K562 (cell line): ENCODE data around the gene UNKL. TPM values are rescaled to one million over a fixed set of nuclear protein-coding genes. Genes with fewer than 3 reads are reported as not detected.

Source experiments
- ATAC-seq: fragments of 200-7000 bp; cut with Tn5 transposase; 3 replicates; pipeline ENCODE4 v1.9.1; 2020; ENCODE audit warnings: moderate library complexity
- BruUV-seq: library from RNA; stranded (reverse); fragments of 400-500 nt; replicated peaks from 2 replicates; lab custom pipeline; 2021; lab: Mats Ljungman, UMichigan
- CTCF ChIA-PET: fragments of 300-600 bp; formaldehyde crosslinking; extraction: SDS; loops from one replicate; lab custom pipeline; 2021; ENCODE audit warnings: low intra/inter-chr PET ratio; lab: Yijun Ruan, JAX
- POLR2A ChIA-PET: fragments of 300-600, 350-650 bp; sonication (Branson Sonifier 250); formaldehyde crosslinking; extraction: SDS; loops from one replicate; lab custom pipeline; 2021; ENCODE audit warnings: antibody characterized with exemption, inconsistent platforms; lab: Yijun Ruan, JAX
- DNase-seq, 4 experiments: peaks; one replicate each; pipeline versions ENCODE4 v3.0.0 to v3.0.0-alpha.2; 2011 to 2018; ENCODE audit warnings: low spot score in 3 of 4, mixed read lengths in 3 of 4; ENCODE audit errors: extremely low read depth in 1 of 4
- FAIRE-seq: peaks from 2 replicates; lab custom pipeline; 2011; peaks lifted over from hg19 to GRCh38; lab: Jason Lieb, UNC
- H2AFZ ChIP-seq: 2 replicates; pipeline ENCODE4 v1.6.0; 2011; ENCODE audit warnings: low read depth, low read length, control low read depth, inconsistent platforms
- H3K27ac ChIP-seq: fragments of 200-600 bp; 3 replicates; pipeline ENCODE4 v1.8.0; 2011; ENCODE audit warnings: low read depth, mild to moderate bottlenecking, control low read depth, inconsistent platforms, low read length, moderate library complexity, mixed read lengths; ENCODE audit errors: extremely low read depth
- H3K27me3 ChIP-seq, 2 experiments: fragments of 300-600 bp in 1 of 2; 2 replicates in 1 of 2; 3 replicates in 1 of 2; pipeline versions ENCODE4 v1.6.0 to v1.8.0; 2011; ENCODE audit warnings: inconsistent platforms in 2 of 2, low read length in 2 of 2, mild to moderate bottlenecking in 1 of 2, mixed read lengths in 1 of 2, moderate library complexity in 1 of 2; ENCODE audit not compliant: control insufficient read depth in 2 of 2, insufficient read depth in 2 of 2
- H3K36me3 ChIP-seq: fragments of 300-600 bp; 3 replicates; pipeline ENCODE4 v1.8.0; 2011; ENCODE audit warnings: mild to moderate bottlenecking, low read length, inconsistent platforms; ENCODE audit not compliant: control insufficient read depth, insufficient read depth
- H3K4me1 ChIP-seq, 2 experiments: fragments of 200-600 bp in 1 of 2; replicated peaks in 1 of 2; 2 replicates in 1 of 2; 3 replicates in 1 of 2; pipeline versions ENCODE4 v1.5.1 to v1.8.0; 2011; ENCODE audit warnings: inconsistent platforms in 2 of 2, low read length in 2 of 2, mild to moderate bottlenecking in 1 of 2, mixed read lengths in 1 of 2, moderate library complexity in 1 of 2; ENCODE audit not compliant: control insufficient read depth in 2 of 2, insufficient read depth in 2 of 2
- H3K4me2 ChIP-seq: 2 replicates; pipeline ENCODE4 v1.6.1; 2011; ENCODE audit warnings: low read length, control low read depth, inconsistent platforms, mixed read lengths; ENCODE audit not compliant: insufficient read depth
- H3K4me3 ChIP-seq: fragments of 200-600 bp; sonication (generic), shearing (Covaris generic); 2 replicates; pipeline ENCODE4 v1.5.1; 2016; ENCODE audit warnings: control low read depth, inconsistent platforms
- H3K79me2 ChIP-seq: fragments of 200-600 bp; 3 replicates; pipeline ENCODE4 v1.8.0; 2011; ENCODE audit warnings: low read length, inconsistent platforms; ENCODE audit not compliant: control insufficient read depth, insufficient read depth
- H3K9ac ChIP-seq, 2 experiments: 2 replicates each; pipeline versions ENCODE4 v1.6.0 to v1.6.1; 2011; ENCODE audit warnings: low read depth in 2 of 2, low read length in 2 of 2, control low read depth in 1 of 2, inconsistent platforms in 1 of 2, mild to moderate bottlenecking in 1 of 2, mixed read lengths in 1 of 2; ENCODE audit not compliant: insufficient read depth in 1 of 2
- H3K9me1 ChIP-seq: one replicate; pipeline ENCODE4 v1.6.0; 2011; ENCODE audit warnings: inconsistent platforms, mild to moderate bottlenecking, low read length, moderate library complexity; ENCODE audit not compliant: control insufficient read depth, insufficient read depth
- H3K9me3 ChIP-seq: replicated peaks from 2 replicates; pipeline ENCODE4 v1.5.1; 2011; ENCODE audit warnings: low read depth, low read length, inconsistent platforms; ENCODE audit not compliant: control insufficient read depth, insufficient read depth
- H4K20me1 ChIP-seq: replicated peaks from 2 replicates; pipeline ENCODE4 v1.6.1; 2011; ENCODE audit warnings: low read length, inconsistent platforms, mixed read lengths; ENCODE audit not compliant: control insufficient read depth, insufficient read depth
- CC2D1A ChIP-seq: fragments of 450-650 bp; IDR thresholded peaks from 2 replicates; pipeline ENCODE4 v1.6.1; 2017; ENCODE audit warnings: mild to moderate bottlenecking
- CHD1 ChIP-seq: fragments of 200-600 bp; sonication (generic); IDR thresholded peaks from one replicate; pipeline ENCODE4 v1.6.1; 2012; ENCODE audit warnings: mild to moderate bottlenecking, moderate library complexity, low read length, inconsistent platforms
- E2F4 ChIP-seq: sonication (generic); formaldehyde crosslinking; IDR thresholded peaks from 2 replicates; pipeline ENCODE4 v1.8.0; 2022; ENCODE audit warnings: mild to moderate bottlenecking, low read depth, missing genetic modification reagents
- GATAD2B ChIP-seq: fragments of 450-650 bp; IDR thresholded peaks from 2 replicates; pipeline ENCODE4 v1.6.1; 2017; ENCODE audit warnings: mild to moderate bottlenecking, borderline replicate concordance
- HDGF ChIP-seq: fragments of 450-650 bp; IDR thresholded peaks from 2 replicates; pipeline ENCODE4 v1.6.1; 2016
- MAX ChIP-seq: sonication (generic); formaldehyde crosslinking; IDR thresholded peaks from 2 replicates; pipeline ENCODE4 v1.9.0; 2022; ENCODE audit warnings: mild to moderate bottlenecking, missing genetic modification reagents
- NBN ChIP-seq: fragments of 450-650 bp; IDR thresholded peaks from 2 replicates; pipeline ENCODE4 v1.6.1; 2016; ENCODE audit warnings: low read depth, mild to moderate bottlenecking
- NR1H2 ChIP-seq: sonication (generic); formaldehyde crosslinking; IDR thresholded peaks from 2 replicates; pipeline ENCODE4 v1.4.0; 2020; ENCODE audit warnings: mild to moderate bottlenecking, missing genetic modification reagents
- TCFL5 ChIP-seq: fragments of 250-450 bp; sonication (Bioruptor Pico); conservative IDR thresholded peaks from 2 replicates; pipeline ENCODE4 v1.6.1; 2021; ENCODE audit warnings: mild to moderate bottlenecking, moderate library complexity, matching md5 sums
- VEZF1 ChIP-seq: fragments of 200-800 bp; sonication (Bioruptor generic); IDR thresholded peaks from 2 replicates; pipeline ENCODE4 v1.6.1; 2017; ENCODE audit warnings: missing genetic modification characterization, missing compliant biosample characterization
- WGBS: fragments of 100-300 bp; shearing (Covaris generic); methylation state at CpG from one replicate; pipeline ENCODE4 v1.1.6; 2016; ENCODE audit warnings: low coverage, mixed read lengths; ENCODE audit not compliant: insufficient coverage; ENCODE audit errors: missing lambda C conversion rate; 5-methylcytosine and 5-hydroxymethylcytosine counted together
- in situ Hi-C: fragments of 300-500 bp; cut with MboI; formaldehyde crosslinking; loops from 4 replicates; pipeline ENCODE4 v1.15.0; 2018; ENCODE audit warnings: inconsistent platforms, mixed read lengths
- intact Hi-C: fragments of 100-400 bp; cut with micrococcal nuclease; formaldehyde crosslinking; loops from 2 replicates; pipeline ENCODE4 v1.14.2; 2022
- polyA plus RNA-seq, 8 experiments: library from polyadenylated mRNA; depleted of rRNA in 4 of 8; stranded (reverse) in 5 of 8; unstranded in 3 of 8; fragments of >200 nt; fragmentation: Nextera tagmentation in 2 of 8; fragmentation: Illumina TruSeq in 1 of 8; extraction: Ambion mirVana in 2 of 8; extraction: Trizol in 1 of 8; gene quantifications; 2 replicates each; pipeline versions ENCODE4 v1.2.1 to v1.2.3, GENCODE V29; 2011 to 2014; ENCODE audit warnings: inconsistent platforms in 1 of 8, missing spikeins in 1 of 8
- total RNA-seq, 7 experiments: library from RNA; depleted of rRNA in 6 of 7; stranded (reverse); fragments of >200 nt in 6 of 7; fragmentation: Illumina TruSeq in 2 of 7; extraction: Trizol in 2 of 7; gene quantifications; 2 replicates each; pipeline versions ENCODE4 v1.2.1 to v1.2.3, GENCODE V29; 2011 to 2021; ENCODE audit warnings: low replicate concordance in 1 of 7

UNKL gene
- total and polyA plus RNA-seq, 9 of the 15 experiments (the other 6 are each of a cell fraction or from before 2014, with no cell fraction given): 0.37 to 30.2 (median 5.1) TPM

GRCh38 chr16:1441391-1441829 is 26.9 kb upstream of the UNKL start:
- no peaks in the 10 kb centered on the region for H3K27me3 ChIP-seq
- H3K27ac ChIP-seq: no peak overlapping the region
- no TSS peak for BruUV-seq
- intact Hi-C loops: no loop called here
- FAIRE-seq (no peak), ATAC-seq (no peak), DNase-seq (peak in 1 of 4 experiments; percentile 49)
- TF ChIP-seq GATAD2B (no peak), NBN (no peak), TCFL5 (no peak), MAX (no peak), HDGF (no peak), NR1H2 (no peak), VEZF1 (CRISPR knock-in tag) (no peak), CHD1 (no peak), CC2D1A (no peak), E2F4 (no peak)
- no peak overlapping the region for H3K4me3 ChIP-seq
- no peak overlapping the region for H3K4me2 ChIP-seq
- peaks cover 0 to 73% of the 10 kb centered on the region in 2 experiments; a peak in 3 of 5 replicates for H3K4me1 ChIP-seq
- 44% methylated on average over 14 of the region's 22 CpGs for WGBS
- in situ Hi-C loops: no loop called here
- H3K9me1 ChIP-seq: no peaks in the 10 kb centered on the region
- H3K9ac ChIP-seq: peak overlapping the region in 1 of 2 experiments; percentile 80; a peak in 2 of 4 replicates
- no peaks in the 10 kb centered on the region for H4K20me1 ChIP-seq
- ChIA-PET CTCF (no interaction called here), POLR2A (interaction anchor here (1.0 to 1.2 kb wide), 3 partner anchors 8 to 21 kb away, joined by 3 read pairs; partner anchors contain the start of gene UQCC4)
- H2AFZ ChIP-seq: peak overlapping the region; percentile 52; the same call in 1 of the 2 replicates
- no peaks in the 10 kb centered on the region for H3K9me3 ChIP-seq
- H3K36me3 ChIP-seq: peaks cover 9% of the 10 kb centered on the region; the same call in 1 of the 3 replicates
- no peaks in the 10 kb centered on the region for H3K79me2 ChIP-seq
